DND-41 (cell line): ENCODE measurements around the gene NAT9.

Source experiments
- ATAC-seq: fragments of 200-7000 bp; cut with Tn5 transposase; 3 replicates; pipeline ENCODE4 v1.9.1; 2021; ENCODE audit warnings: low read depth; ENCODE audit not compliant: insufficient read depth
- DNase-seq: peaks from one replicate; pipeline ENCODE4 v3.0.0-alpha.2; 2020
- H2AFZ ChIP-seq: 2 replicates; pipeline ENCODE4 v1.6.0; 2012; ENCODE audit warnings: low read depth, low read length
- H3K27ac ChIP-seq: 2 replicates; pipeline ENCODE4 v1.5.1; 2012; ENCODE audit warnings: low read length, inconsistent platforms
- H3K27me3 ChIP-seq: fragments of 200-600 bp; sonication (generic); 2 replicates; pipeline ENCODE4 v1.6.0; 2012; ENCODE audit warnings: low read length, mild to moderate bottlenecking, inconsistent platforms; ENCODE audit not compliant: insufficient read depth, poor library complexity
- H3K36me3 ChIP-seq: 2 replicates; pipeline ENCODE4 v1.5.1; 2012; ENCODE audit warnings: low read length, inconsistent platforms; ENCODE audit not compliant: insufficient read depth
- H3K4me1 ChIP-seq: 2 replicates; pipeline ENCODE4 v1.5.1; 2012; ENCODE audit warnings: mild to moderate bottlenecking, low read length; ENCODE audit not compliant: insufficient read depth
- H3K4me2 ChIP-seq: 2 replicates; pipeline ENCODE4 v1.6.0; 2012; ENCODE audit warnings: mild to moderate bottlenecking, moderate library complexity, low read length, inconsistent platforms; ENCODE audit not compliant: insufficient read depth
- H3K4me3 ChIP-seq, 2 experiments: fragments of 200-600 bp in 1 of 2; shearing (Covaris generic) in 1 of 2; 2 replicates each; pipeline ENCODE4 v1.5.1; 2012 to 2016; ENCODE audit warnings: inconsistent platforms in 2 of 2, low read length in 2 of 2, mild to moderate bottlenecking in 2 of 2, low read depth in 1 of 2, moderate library complexity in 1 of 2
- H3K79me2 ChIP-seq: 2 replicates; pipeline ENCODE4 v1.6.0; 2012; ENCODE audit warnings: low read length, inconsistent platforms; ENCODE audit not compliant: insufficient read depth
- H3K9ac ChIP-seq: 2 replicates; pipeline ENCODE4 v1.6.0; 2012; ENCODE audit warnings: low read depth, mild to moderate bottlenecking, inconsistent platforms, low read length, moderate library complexity
- H3K9me3 ChIP-seq: 2 replicates; pipeline ENCODE4 v1.5.1; 2012; ENCODE audit warnings: low read length, moderate library complexity, mild to moderate bottlenecking, inconsistent platforms; ENCODE audit not compliant: insufficient read depth, severe bottlenecking
- H4K20me1 ChIP-seq: 2 replicates; pipeline ENCODE4 v1.6.0; 2012; ENCODE audit warnings: low read length; ENCODE audit not compliant: insufficient read depth
- EZH2 ChIP-seq: IDR thresholded peaks from 3 replicates; pipeline ENCODE4 v1.6.1; 2012; ENCODE audit warnings: borderline replicate concordance, low read depth, mild to moderate bottlenecking, moderate library complexity, low read length, inconsistent platforms; ENCODE audit not compliant: severe bottlenecking
- TF ChIP-seq, protein P1 (sequence below): IDR thresholded peaks from 2 replicates; pipeline ENCODE4 v1.5.1; 2012; ENCODE audit warnings: borderline replicate concordance, low read length, moderate library complexity, mild to moderate bottlenecking; ENCODE audit not compliant: poor library complexity, severe bottlenecking; ENCODE audit errors: extremely low read depth

NAT9 gene

DNA sequence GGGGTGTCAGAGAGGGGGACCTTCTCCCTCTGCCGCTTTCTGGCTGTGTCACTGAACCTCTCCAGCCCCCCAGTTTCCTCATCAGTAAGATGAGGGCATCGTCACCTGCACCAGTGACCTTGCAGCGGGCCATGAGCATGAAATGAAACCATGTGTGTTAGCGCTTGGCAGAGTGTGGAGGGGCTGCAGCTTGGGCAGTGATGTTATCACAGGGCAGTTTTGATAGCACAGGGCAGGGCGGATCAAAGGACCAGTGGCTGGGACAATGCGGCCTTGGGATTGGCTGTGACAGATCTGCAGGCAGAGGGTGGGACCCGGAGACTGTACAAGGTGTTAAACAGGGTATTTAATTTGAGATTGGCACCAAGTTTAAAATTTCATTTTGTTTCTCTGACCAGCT, 38.9 kb upstream of the NAT9 start:
- Histone ChIP-seq H3K27me3 (no peaks in the 10 kb centered on the region), H3K9me3 (no peaks in the 10 kb centered on the region), H3K4me1 (no peaks in the 10 kb centered on the region), H3K79me2 (no peaks in the 10 kb centered on the region), H3K9ac (no peak overlapping the region), H2AFZ (no peak overlapping the region), H3K36me3 (peaks cover 18% of the 10 kb centered on the region), H4K20me1 (peaks cover 2% of the 10 kb centered on the region; the same call in 1 of the 2 replicates), H3K4me3 (no peak overlapping the region), H3K4me2 (no peak overlapping the region), H3K27ac (no peak overlapping the region)
- no peak for DNase-seq
- TF ChIP-seq, protein P1, sequence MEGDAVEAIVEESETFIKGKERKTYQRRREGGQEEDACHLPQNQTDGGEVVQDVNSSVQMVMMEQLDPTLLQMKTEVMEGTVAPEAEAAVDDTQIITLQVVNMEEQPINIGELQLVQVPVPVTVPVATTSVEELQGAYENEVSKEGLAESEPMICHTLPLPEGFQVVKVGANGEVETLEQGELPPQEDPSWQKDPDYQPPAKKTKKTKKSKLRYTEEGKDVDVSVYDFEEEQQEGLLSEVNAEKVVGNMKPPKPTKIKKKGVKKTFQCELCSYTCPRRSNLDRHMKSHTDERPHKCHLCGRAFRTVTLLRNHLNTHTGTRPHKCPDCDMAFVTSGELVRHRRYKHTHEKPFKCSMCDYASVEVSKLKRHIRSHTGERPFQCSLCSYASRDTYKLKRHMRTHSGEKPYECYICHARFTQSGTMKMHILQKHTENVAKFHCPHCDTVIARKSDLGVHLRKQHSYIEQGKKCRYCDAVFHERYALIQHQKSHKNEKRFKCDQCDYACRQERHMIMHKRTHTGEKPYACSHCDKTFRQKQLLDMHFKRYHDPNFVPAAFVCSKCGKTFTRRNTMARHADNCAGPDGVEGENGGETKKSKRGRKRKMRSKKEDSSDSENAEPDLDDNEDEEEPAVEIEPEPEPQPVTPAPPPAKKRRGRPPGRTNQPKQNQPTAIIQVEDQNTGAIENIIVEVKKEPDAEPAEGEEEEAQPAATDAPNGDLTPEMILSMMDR: no peak
- TF ChIP-seq EZH2: no peak
- no peak for ATAC-seq

DNA sequence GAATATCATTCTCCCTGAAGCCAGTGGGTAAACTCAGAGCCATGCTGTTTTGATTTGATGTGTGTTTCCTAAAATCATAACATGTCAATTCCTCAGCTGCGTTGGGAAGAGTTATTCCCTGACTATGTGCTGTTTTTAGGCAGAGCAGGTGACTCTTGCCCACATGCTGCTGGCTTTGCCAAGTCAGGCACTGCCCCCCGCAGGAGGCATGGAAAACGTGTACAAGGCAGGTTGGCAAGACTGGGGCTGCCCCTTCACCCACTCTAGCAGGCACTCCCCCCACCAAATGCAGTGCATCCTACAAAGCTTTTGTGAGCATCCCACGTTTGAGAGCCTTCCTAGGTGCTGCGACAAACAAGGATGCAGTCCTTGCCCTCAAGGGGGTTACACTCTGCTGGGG, 38.3 kb upstream of the NAT9 start:
- no peaks in the 10 kb centered on the region for H3K9me3 ChIP-seq
- ATAC-seq (peak; percentile 58; the same call in 2 of the 3 replicates), DNase-seq (peak; percentile 24)
- no peak overlapping the region for H3K9ac ChIP-seq
- peaks cover 17% of the 10 kb centered on the region for H3K36me3 ChIP-seq
- TF ChIP-seq, protein P1: peak; percentile 59
- TF ChIP-seq EZH2: no peak
- no peak overlapping the region for H3K4me2 ChIP-seq
- H3K79me2 ChIP-seq: no peaks in the 10 kb centered on the region
- H4K20me1 ChIP-seq: peaks cover 2% of the 10 kb centered on the region; the same call in 1 of the 2 replicates
- no peak overlapping the region for H2AFZ ChIP-seq
- H3K4me3 ChIP-seq: no peak overlapping the region
- H3K27ac ChIP-seq: no peak overlapping the region
- no peaks in the 10 kb centered on the region for H3K27me3 ChIP-seq
- no peaks in the 10 kb centered on the region for H3K4me1 ChIP-seq

DNA sequence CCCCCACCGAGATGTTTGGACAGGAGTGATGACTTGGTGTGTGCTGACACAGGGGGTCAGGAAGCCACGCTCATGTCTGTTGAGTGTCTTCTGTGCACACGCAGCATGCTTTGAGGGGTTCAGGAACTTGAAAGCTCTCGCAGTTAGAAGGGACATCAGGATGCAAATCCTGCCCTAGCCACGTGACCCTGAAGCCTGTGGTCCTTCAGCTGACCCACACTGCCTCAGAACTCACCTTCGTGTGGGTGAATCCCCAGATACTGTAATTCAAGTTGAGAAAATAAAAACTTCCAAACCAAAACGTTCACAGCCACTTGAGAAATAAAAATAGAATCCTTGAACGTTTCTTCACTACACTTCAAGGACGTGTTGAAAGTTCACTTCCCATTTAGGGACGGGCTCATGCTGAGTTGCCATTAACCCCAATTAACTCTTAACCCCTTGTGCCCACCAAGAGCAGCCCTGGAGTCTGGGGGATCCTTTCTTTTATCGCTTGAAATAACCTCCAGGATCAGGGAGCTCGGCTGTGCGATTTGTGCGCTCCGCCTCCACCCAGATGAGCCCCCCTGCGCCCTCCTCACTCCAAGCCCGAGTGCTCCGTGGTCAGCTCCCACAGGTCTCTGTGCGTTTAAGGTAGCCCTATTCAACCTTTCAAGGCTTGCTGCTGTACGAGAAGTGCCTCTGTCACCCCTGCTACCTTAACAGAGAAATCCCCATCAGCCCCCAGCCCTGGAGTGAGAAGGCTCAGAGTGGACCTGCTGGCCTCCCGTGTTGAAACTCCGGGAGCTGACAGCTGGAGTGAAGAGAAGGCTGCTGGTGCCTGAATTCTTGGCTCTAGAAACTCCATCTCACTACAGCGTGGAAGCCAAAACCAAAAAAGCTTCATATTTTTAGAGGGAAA, 36.2 kb upstream of the NAT9 start:
- H2AFZ ChIP-seq: no peak overlapping the region
- no peak for ATAC-seq
- no peaks in the 10 kb centered on the region for H3K79me2 ChIP-seq
- no peaks in the 10 kb centered on the region for H3K27me3 ChIP-seq
- no peaks in the 10 kb centered on the region for H3K4me1 ChIP-seq
- no peaks in the 10 kb centered on the region for H3K9me3 ChIP-seq
- H3K4me2 ChIP-seq: no peak overlapping the region
- no peak overlapping the region for H3K9ac ChIP-seq
- TF ChIP-seq, protein P1: no peak
- no peak for TF ChIP-seq EZH2
- H3K36me3 ChIP-seq: peaks cover 21% of the 10 kb centered on the region
- no peak overlapping the region for H3K4me3 ChIP-seq
- no peak for DNase-seq
- H3K27ac ChIP-seq: no peak overlapping the region
- peaks cover 8% of the 10 kb centered on the region for H4K20me1 ChIP-seq
